Stimulated activated CD4-positive, alpha-beta T cell treated with anti-CD3 and anti-CD28 coated beads, TNF-alpha, amount 100 ng/mL, for 24 hours (primary cell): ENCODE data around the gene GALNT12.

Experiments used
- DNase-seq, 3 experiments: peaks; one replicate each; pipeline ENCODE4 v3.0.0-alpha.2; 2020; ENCODE audit warnings: low read depth in 3 of 3

GALNT12 gene

GRCh38 chr9:98880311-98881015, 73.0 kb downstream of the GALNT12 start:
- no peak for DNase-seq

DNA sequence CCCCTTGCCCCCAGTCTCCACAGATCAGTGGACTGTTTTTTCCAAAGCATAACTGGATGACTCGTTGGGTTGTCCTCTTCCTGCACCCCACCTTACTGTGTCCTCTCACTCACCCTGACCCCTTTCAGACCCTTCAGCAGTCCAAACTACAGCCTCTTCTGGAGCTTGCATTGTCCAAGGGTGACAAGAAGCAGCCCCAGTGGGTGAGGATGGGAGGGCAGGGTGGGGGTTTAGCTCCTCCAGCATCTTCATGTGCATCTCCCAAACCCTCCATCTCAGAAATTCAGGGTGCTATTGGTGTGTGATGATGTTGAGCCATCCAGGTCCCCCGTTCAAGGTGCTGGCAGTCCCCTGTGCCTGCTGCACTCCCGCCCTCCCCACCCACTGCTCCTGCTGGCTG, 73.9 kb downstream of the GALNT12 start:
- DNase-seq = no peak

GRCh38 chr9:98881836-98882568, 74.5 kb downstream of the GALNT12 start:
- DNase-seq = no peak

- no peak for DNase-seq
Measured at GRCh38 chr9:98882569-98882923, 75.1 kb downstream of the GALNT12 start.

DNA sequence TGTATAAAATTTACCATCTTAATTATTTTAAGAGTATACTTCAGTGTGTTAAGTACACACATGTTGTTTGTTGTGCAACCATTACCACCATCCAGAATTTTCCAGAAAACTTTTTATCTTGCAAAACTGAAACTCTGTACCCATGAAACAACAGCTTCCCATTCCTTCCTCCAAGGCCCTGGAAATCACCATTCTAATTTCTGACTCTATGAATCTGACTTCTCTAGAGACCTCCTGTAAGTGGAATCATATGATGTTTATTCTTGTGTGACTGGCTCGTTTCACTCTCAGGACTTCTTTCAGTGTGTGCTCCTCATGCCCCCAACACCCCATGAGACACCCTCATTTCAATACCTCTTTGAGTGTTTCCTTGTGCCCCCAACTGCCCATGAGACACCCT, 75.8 kb downstream of the GALNT12 start:
- no peak for DNase-seq

- no peak for DNase-seq
Measured at GRCh38 chr9:98884849-98885248, 77.4 kb downstream of the GALNT12 start.

- no peak for DNase-seq
Measured at GRCh38 chr9:98885575-98886295, 78.3 kb downstream of the GALNT12 start.

GRCh38 chr9:98886691-98887229, 79.3 kb downstream of the GALNT12 start:
- DNase-seq = no peak

DNA sequence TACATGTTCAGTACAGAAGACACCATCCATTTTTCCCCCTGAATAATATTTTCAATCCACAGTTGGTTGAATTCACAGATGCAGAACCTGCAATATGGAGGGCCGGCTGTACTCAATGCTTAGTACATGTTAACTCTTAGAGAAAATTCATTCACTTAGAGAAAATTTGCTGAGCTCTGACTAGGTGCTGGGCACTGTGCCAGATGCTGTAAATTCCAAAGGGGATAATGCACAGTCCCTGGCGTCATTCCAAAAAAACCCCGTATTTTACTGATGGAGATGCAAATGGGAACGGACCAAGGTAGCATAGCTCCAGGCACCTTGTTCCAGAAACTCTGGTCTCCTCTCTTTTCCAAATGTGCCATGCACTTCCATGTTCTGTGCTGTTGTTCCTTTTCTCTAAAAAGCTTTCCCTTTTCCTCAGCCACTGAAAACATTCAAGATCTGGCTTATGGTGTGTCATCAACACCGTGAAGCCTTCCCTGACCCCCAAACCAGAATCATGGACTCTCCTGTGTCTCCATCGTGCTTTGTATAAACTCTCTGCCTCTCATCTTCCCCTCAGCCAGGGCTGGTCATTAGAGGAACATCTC, 80.5 kb downstream of the GALNT12 start:
- DNase-seq = no peak

DNA sequence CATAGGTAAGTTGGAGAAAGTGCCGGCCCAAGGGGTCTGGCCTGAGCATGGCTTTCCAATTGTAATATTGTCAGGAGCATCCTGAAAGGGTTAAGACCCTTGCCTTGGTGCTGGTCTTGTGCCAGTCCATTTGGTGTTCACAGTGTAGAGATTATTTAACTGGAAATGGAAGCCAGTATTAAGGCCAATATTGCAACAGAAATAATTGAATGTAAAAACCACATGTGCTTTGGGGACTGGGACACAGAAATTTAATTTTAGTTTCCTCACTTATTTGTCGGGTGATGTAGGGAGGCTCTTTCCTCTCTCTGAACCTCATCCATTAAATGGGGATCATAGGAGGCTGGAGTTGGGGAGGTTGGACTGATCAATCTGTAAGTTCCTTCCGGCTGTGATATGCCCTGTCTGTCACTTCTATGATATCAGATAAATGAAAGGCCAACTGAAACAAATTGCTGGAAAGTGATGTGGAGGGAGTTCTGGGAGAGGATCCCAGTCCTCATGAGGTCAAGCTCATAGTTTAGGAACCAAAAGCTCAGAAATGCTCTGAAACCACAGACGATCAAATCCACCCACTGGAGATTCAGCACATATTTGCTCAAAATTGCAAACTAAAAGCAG, 81.4 kb downstream of the GALNT12 start:
- DNase-seq = no peak

- DNase-seq = no peak
Measured at GRCh38 chr9:98890256-98890655, 82.8 kb downstream of the GALNT12 start.

DNA sequence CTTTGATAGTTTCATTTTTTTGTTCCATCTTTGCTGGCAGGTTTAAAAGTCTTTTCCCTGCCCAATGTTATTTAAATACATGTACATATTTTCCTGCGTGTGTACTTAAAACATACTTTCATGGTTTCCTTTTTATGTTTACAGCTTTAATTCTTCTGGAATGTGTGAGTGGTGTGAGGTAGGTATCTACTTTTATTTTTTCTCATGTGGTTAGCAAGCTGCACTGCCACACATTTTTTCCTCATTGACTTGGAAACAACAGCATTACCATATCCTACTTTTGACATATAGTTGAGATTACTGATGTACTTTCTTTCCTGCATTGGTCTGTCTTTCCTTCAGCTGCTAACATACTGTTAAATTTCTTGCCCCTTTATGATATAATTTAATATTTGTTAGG, 84.8 kb downstream of the GALNT12 start:
- no peak for DNase-seq

DNA sequence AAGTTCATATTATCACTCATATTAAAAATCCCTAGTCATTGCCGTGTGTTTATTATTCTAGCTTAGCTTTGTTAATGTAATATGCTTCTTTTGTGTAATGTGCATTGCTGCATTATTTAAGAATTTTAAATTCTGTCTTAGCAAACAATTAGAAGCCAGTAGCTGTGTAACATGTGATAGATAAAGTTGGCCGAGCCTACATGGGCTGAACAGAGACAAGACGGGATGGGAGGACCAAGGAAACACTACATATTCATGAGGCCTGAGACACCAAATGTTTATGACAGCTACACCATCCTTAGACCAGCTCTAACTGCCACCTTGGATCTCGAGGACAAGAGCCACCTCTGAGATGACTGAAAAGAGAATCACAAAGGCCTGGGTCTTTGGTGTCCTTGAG, 85.2 kb downstream of the GALNT12 start:
- DNase-seq = no peak

- no peak for DNase-seq
Measured at GRCh38 chr9:98894171-98894570, 86.7 kb downstream of the GALNT12 start.

DNA sequence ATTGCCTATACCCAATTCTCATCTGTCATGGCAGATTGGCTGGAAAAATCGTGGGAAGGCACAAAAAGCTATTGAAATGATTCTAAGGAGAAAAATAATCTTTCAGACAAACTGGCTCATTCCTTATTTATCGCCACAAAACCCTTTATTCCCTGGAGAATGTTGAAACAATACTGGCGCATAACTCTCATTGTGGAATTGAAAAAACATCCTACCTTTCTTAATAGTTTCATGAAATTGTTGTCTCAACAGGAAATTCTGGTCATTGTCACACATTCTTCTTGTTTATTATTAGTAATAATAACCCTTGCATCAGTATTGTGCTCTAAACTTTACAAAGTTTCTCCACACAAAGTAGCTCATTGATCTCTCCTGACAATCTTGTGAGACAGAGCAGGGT, 87.3 kb downstream of the GALNT12 start:
- no peak for DNase-seq

- no peak for DNase-seq
Measured at GRCh38 chr9:98896632-98897031, 89.2 kb downstream of the GALNT12 start.

DNA sequence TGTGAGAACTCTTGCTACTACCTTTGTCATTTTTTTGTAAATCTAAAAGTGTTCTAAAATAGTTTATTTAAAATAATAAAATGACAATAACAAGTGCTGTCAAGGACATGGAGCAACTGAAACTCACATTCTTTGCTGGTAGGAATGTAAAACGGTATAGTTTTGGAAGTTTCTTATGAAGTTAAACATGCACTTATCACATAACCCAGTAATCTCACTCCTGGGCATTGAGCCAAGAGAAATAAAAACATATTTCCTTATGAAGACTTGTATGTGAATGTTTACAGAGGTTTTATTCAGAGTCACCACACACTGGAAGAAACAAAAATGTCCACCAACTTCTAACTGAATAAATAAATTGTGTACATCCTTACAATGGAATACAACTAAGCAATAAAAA, 90.3 kb downstream of the GALNT12 start:
- no peak for DNase-seq

DNA sequence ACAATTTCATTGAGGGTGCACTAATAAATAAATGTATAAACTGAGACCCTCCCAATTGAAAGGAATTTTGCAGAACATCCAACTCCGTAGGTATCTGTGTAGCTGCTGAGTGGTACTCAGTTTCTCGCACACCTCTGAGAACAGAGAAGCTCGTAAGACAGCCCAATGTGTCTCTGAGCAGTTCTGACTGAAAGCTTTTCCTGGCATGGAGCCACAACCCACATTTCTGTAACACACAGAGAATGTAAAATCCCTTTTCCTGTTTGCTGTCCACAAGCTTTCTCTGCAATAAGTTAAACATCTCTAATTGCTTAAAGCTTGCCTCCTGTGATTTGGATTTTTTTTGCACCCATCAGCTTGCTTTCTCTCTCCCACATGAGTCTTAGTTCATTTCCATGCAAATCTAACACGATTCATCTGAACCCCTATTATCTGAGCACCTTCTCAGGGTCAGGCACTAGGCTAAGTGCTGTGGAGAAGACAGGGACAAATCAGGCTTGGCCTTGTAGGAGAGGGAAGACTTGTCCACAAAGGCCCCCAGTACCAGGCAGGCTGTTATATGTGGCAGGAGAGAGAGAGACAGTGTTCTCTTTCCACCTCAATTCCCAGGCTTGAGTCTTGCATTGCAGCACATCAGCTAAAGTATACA, 92.1 kb downstream of the GALNT12 start:
- DNase-seq = no peak
